ENCODE data around the gene CANX.

Gene CANX

DNA sequence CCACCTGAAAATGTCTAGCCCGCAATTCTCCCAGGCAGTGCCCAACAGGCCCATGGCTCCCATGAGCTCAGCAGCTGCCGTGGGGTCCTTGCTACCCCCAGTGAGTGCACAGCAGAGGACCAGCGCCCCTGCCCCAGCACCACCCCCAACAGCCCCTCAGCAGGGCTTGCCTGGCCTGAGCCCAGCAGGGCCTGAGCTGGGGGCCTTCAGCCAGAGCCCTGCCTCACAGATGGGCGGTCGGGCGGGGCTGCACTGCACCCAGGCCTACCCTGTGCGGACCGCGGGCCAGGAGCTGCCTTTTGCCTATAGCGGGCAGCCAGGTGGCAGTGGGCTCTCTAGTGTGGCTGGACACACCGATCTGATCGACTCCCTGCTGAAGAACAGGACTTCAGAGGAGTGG lies 75.7 kb downstream of the CANX start:
- DNase-seq (ENCODE audit: low read depth in 2 of 2): no peak

DNA sequence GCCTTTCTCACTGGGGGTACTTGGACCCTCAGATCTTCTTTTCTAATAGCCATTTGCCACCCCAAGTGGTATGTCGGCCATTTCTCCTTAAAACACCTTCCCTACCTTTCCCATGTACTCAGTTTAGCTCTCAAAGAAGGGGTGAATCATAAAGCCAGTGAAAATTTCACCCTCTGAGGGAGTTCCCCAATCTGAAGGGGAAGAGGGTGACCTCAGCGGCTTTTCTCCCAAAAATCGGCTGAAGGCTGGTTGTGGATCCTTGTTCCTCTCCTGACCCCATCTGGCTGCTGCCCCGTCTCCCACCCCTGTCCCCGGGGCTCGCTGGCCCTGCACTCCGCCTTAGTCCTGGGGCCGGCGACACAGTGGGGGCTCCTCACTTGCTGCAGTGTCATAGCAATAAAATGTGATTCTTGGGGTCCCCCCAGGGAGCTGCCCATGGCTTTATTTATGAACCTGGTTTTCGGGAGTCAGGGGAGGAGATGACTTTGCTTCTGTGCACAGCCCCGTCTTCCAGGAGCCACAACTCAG lies 77.7 kb downstream of the CANX start:
- DNase-seq (ENCODE audit: low read depth in 2 of 2): no peak

DNA sequence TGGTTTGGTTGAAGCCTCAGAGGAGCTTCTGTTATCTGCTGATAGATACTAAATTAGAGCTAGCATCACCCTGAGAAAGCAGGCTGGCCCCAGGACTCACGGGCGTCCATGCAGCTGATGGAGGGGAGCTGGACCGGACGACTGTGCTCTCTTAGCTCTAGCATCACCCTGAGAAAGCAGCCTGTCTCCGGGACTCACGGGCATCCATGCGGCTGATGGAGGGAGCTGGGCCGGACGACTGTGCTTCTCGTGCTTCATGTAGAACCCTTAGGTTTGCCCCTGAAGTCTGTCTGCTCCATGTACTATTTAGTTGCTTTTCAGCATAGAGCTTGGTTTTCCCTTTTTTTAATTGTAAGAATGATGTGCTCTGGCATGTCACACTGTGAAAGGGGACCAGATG lies 78.7 kb downstream of the CANX start:
- DNase-seq (ENCODE audit: low read depth in 2 of 2): no peak

DNA sequence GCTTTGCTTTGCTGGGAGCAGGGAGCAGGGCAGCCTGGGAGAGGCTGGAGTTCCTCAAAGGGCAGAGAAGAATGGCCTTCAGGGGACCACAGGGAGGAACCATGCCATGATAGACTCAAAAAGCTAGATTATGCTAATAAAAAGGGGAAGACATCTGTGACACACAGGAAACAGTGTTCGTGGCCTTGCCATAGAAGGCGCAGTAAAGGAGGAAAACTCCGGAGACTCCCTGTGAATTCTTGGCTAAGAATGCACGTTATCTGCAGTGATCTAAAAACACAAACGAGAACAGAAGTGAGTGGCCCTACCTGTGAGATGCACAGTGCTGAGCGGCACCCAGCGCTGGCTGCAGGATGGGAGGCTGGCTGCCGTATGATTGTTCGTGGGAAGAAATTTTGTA lies 79.1 kb downstream of the CANX start:
- no peak for DNase-seq (ENCODE audit: low read depth in 2 of 2)

- no peak for DNase-seq (ENCODE audit: low read depth in 2 of 2)
Observed at GRCh38 chr5:179778591-179778990, 79.8 kb downstream of the CANX start.

GRCh38 chr5:179779826-179780225 lies 81.1 kb downstream of the CANX start:
- no peak for DNase-seq (ENCODE audit: low read depth in 2 of 2)

GRCh38 chr5:179780362-179780761 lies 81.6 kb downstream of the CANX start:
- DNase-seq (ENCODE audit: low read depth in 2 of 2): no peak
